GM19193 (cell line): ENCODE data around the gene TNFRSF8.

ENCODE experiments used
- POLR2A ChIP-seq: IDR thresholded peaks from 4 replicates; pipeline ENCODE4 v1.6.1; 2011; ENCODE audit not compliant: insufficient read depth, insufficient read length; ENCODE audit errors: extremely low read depth

TNFRSF8 gene

DNA sequence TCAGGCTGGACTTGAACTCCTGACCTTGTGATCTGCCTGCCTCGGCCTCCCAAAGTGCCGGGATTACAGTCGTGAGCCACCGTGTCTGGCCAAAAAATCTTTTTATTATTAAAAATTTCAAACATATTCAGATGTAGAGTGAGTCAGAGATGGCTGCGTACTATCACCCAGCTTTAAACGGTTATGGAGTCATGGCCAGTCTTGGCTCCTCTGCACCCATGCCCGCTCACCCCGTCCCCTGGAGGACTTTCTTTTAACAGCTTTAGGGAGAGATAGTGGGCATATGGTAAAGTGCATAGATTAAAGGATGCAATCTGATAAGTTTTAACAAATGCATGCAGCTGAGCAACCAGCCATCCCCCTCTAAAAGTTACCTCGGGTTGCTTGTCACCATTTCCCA, 51.8 kb downstream of the TNFRSF8 start:
- TF ChIP-seq POLR2A: no peak

DNA sequence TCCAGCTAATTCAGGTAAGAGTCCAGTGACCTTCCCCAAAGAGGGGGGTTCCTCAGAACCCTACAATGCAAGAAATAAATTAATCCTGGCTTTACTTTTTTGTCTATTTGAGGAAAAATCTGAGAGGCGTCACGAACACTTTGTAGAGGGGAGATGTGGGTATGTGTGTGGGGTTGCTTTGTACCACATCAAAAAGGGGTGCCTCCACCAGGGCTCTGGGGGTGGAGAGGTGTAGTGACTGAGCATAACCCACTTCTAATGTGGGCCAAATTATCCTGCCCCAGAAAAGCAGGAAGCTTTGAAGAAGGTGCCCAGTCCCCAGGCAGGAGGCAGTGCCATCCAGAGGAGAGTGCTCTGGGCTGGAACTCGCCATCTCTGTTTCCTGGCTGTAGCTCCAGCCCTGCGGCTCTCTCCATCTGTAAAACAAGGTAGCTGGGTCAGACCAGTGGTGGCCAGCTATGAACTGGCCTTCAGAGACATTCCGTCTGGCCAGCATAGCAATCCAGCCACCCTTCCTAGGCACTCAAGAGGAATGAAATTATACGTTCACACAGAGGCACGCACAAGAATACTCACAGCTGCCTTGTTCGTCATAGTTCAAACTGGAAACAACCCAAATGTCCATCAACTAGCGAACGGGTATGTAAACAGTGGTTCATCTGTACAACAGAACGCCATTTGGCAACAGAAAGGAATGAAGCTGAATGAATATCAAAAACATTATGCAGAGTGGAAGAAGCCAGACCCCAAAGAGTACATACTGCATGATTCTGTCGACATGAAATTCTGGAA, 58.3 kb downstream of the TNFRSF8 start:
- no peak for TF ChIP-seq POLR2A

DNA sequence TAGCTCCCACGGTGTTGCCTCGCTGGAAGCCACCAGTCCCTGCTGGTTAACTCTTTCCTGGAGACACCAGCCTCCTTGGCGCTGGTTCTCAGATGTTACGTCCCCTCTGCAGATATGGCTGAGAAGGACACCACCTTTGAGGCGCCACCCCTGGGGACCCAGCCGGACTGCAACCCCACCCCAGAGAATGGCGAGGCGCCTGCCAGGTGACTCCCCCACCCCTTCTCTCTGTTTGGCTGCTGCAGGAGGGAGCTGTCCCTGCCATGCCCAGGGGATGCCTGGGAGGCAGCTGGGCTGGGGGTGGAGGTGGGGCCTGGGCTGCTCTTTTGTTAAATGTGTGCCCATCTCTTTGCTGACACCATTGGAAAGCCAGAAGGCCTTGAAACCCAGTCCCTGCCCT, 60.1 kb downstream of the TNFRSF8 start:
- TF ChIP-seq POLR2A: no peak

DNA sequence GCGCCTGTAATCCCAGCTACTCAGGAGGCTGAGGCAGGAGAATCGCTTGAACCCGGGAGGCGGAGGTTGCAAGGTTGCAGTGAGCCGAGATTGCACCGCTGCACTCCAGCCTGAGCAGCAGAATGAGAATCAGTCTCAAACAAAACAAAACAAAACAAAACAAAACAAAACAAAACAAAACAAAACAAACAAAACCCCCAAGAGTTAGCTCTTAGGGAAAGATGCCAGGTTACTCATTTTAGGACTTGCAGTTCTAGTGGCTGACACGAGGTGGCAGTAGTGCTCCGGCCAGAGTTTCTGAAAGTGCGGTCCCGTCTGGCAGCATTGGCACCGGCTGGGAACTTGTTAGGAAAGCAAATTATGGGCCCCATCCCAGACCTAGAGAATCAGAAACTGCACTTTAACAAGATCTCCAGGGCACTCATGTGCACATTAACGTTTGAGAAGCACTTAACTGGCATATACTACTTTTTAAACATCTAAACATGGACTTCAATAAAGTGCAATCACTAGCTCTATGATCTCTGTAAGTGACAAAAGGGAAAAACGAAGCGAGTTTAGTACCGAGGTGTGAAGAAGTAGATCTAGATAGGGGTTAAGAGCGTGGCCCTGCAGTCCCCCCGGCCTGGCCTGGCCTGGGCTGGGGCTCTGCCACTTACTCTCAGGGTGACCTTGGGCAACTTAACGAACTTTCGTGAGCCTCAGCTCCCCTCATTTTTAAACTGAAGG, 61.8 kb downstream of the TNFRSF8 start:
- TF ChIP-seq POLR2A: no peak

DNA sequence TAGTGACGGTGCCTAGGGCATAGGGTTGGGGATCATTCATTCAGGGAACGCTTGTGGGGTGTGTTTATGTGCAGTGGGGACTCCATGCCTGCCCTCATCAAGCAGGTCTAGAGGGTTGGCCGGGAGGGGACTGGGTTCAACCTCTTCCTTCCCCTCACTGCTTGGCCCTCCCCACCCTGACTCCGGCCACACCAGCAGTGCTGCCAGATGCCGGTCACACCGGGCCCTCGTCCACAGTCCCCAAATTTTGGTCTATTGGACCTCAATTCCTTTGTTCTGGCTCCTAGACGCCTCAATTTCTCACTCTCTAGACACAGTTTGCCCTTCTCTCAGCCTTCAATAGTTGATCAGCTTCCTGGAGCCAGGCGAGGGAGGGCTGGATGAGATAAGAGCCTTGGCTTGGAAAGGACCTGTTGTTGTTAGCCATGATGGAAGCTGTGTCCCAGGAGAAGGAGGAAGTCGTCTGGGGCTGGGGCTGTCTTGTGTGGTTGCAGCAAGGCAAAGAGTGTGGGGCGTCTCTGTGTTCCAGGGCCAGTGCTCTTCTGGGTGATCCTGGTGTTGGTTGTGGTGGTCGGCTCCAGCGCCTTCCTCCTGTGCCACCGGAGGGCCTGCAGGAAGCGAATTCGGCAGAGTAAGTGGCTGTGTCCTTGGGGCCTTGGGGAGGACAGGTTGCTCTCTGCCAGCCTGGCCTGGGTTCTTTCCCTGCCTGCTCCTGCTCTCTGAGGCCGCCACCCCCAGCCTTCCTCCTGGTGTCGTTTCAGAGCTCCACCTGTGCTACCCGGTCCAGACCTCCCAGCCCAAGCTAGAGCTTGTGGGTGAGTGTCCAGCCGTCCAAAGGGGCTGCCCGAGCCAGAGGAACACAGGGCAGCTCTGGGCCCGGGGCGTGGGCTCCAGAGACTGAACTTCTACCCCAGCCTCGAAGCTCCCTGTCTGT, 62.6 kb downstream of the TNFRSF8 start:
- no peak for TF ChIP-seq POLR2A

DNA sequence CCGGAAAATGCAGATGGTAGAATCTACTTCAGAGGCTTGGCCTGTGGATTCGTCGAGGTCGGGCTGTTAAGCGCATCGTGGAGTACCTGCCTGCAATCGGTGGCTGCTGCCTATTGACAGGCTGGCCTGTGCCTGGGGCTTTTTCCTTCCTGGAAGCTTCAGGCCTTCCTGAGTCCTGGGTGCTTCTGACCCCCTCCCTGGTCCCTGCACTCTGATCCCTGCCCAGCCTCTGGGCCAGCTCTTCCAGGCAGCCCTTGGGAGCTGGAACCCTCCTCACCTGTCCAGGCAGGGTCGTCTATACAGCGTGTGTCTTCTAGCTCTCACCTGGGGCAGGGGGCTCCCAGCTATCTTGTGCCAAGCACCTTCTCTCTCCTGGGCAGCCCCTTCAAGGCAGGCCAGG, 63.7 kb downstream of the TNFRSF8 start:
- TF ChIP-seq POLR2A: no peak

DNA sequence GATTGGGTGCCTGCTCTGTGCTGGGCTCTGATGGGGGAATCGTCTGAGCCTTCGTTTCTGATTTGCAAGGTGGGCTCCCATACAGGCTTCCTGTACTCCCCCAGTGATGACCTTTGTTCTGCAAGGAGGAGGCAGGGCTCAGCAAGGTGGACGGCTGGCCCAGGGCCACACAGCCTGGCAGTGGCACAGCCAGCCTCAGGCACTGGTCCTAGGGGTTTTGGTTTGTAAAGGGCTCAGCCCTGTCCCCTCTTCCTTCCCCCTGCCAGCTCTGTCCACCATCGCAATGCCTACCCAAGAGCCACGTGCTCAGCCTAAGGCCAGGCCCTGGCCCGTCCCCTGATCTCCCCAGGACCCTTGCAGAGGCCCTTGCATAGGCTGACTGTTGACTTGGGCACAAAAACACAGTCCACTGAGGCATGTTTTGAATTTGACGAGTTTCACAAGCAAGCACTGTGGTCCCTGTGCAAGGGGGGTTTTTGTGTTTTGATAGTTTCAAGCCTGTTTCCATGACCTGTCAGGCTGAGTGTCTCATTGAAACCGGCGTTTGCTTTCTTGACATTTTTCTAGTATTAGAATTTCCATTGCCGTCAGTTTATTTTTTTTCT, 64.2 kb downstream of the TNFRSF8 start:
- no peak for TF ChIP-seq POLR2A

DNA sequence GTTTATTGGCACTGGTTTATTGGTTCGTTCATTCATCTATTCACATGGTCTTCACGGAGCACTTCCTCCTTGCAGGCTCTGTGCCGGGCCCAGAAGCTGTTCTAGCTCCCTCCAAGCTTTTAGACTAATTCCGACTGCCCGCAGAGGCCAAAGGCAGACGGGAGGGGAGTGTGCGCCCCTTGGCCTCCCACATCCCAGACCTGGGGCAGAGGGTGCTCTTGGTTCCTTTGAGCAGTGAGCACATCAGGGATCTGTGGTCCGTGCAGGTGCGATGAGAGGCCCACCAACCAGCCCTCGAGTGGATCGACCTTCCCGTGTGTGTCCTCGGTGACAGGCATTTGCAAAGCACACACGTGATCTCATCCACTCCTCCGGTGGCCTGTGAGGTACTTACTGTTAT, 65.0 kb downstream of the TNFRSF8 start:
- TF ChIP-seq POLR2A: no peak

DNA sequence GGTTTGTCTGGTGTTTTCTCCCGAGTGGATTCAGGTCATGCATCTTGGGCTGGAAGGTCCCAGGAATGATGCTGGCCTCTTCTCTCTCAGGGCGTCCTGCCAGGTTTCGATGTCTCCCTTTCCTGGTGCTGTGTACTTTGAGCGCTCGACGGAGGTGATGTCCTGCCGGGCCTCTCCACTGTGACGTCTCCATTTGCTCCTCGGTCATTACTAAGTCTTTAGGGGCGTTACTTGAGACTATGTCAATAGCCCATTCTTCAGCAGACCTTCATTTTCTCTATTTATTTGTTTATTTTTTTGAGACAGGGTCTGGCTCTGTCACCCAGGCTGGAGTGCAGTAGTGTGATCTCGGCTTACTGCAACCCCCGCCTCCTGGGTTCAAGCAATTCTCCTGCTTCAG, 66.5 kb downstream of the TNFRSF8 start:
- TF ChIP-seq POLR2A: no peak

DNA sequence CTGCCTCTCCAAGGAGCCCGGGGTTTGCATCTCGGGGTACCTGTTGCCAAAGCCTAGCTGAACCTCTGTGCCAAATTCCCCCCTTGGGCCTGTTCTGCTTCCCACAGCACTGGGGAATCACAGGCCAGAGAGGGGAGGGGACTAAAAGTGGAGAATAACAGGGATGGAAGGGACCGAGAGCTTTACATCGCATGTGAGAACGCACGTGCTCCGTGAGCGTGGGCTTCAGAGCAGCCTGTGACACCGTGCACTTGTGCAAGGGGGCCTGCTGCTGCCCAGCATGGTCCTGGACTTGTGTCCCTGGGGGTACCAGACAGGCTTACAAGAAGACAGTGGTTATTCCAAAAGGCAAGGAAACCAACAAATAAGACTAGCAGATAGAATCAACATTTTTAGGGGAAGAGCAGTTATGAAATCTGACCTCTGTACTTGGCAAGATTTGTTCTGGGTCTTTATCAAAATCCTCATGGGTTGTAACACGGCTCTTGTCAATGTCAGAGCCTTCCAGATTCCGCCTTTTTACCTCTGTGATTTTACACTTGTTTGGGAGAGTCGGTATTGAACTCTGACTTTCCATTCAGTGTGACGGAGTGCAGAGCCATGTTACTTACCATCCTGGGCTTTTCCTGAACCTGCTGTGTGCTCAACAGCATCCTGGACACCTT, 67.5 kb downstream of the TNFRSF8 start:
- TF ChIP-seq POLR2A: no peak

DNA sequence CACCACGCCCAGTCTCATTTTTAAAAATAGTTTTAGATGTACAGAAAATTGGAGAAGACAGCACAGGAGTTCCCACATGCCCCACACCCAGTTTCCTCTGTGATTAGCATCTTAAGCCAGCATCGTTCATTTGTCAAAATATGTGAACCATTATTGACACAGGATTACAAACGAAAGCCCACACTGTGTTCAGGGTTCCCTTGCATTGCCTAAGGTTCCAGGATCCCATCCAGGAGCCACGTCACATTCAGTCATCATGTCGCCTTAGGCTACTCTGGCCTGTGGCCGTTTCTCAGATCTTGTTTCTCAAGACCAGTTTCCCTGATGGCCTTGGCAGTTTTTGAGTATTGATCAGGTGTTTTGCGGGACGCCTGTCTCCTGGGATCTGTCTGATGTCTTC, 69.0 kb downstream of the TNFRSF8 start:
- TF ChIP-seq POLR2A: no peak

DNA sequence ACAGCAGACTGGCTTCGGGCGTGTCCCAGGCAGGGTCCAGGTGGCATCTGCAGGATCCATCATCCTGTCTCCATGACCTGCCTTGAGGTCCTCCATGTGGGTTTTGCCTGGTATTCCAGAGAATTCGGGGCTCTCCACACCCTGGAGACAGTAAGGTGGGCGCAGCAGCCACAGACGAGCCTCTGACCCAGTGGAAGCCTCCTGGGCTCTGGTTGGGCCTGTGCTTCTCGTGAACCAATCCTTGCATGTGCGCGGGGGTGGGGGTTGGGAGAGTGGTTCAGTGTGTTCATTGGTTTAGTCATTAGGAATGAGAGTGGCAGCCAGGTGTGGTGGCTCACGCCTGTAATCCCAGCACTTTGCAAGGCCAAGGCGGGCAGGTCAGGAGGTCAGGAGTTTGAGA, 71.6 kb downstream of the TNFRSF8 start:
- TF ChIP-seq POLR2A: no peak

DNA sequence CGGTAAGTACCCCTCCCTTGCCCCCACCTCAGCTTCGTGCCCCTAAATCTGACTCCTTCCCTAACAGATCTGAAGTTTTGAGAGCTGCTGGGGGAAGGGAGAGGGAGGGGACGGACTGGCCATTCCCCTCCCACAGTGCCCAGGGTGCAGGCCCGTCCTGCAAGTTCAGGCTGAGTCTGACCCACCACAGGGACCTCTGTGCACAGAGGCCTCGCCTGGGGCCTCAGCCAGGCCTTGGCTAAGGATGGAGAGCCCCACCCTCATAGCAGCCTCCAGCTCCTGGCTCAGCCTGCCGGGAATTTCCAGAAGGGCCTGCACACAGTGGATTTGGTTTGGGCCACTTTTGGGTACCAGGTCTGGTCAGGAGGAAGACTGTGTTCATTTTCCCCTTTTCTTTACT, 72.5 kb downstream of the TNFRSF8 start:
- no peak for TF ChIP-seq POLR2A

DNA sequence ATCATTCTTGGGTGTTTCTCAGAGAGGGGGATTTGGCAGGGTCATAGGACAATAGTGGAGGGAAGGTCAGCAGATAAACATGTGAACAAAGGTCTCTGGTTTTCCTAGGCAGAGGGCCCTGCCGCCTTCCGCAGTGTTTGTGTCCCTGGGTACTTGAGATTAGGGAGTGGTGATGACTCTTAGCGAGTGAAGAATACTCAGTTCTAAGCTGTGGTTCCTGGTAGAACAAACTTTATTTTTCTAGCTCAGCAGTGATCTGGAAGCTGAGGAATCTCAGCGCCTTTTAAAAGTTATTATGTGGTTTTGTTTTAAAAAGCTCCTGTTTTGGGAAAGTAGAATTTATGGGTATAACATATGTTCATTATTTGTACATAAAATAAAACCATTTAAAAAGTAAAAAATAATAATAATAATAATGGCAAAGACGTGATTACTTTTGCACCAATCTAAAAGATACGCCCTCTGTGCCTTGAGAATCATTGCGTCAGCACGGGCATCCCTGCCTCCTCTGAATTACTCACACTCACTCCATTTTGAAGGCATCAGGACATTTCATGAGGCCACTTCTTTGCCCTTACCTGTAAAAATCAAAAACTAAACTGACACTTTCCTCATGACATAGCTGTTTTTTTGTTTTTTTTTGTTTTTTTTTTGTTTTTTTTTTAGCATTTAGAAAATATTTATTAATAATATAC, 74.0 kb downstream of the TNFRSF8 start:
- TF ChIP-seq POLR2A: no peak
